ENCODE data around the gene RNF32. TPM values are rescaled to one million over a fixed set of nuclear protein-coding genes. Genes with fewer than 3 reads are reported as not detected.

RNF32 gene
- total and polyA plus RNA-seq, 4 donors: 1.4 to 3.8 (median 2.9) TPM

DNA sequence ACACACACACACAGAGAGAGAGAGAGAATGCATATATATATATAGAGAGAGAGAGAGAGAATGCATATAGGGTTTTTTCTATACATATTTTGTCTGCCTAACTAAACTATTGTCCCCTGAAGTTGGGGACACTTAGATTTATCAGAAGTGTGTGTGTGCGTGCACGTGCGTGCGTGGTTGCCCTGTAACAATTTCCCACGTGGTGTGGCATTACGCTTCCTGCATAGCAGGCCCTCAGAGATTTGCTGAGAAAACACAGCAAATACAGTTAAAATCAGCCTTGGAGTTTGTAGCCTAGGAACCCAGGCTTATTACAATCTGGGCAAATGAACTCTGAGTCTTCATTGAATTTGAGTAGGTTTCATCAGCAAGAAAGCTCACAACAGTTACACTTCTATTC, 14.7 kb downstream of the RNF32 start:
- Histone ChIP-seq H3K9me3 (ENCODE audit: control insufficient read depth, insufficient read depth, low read length) (no peaks in the 10 kb centered on the region), H3K4me1 (ENCODE audit: control insufficient read depth, insufficient read depth, low read length) (peaks cover 4% of the 10 kb centered on the region), H3K27ac (ENCODE audit: low read depth, low read length) (no peak overlapping the region), H3K36me3 (ENCODE audit: control insufficient read depth, insufficient read depth, low read length) (no peaks in the 10 kb centered on the region), H3K4me3 (ENCODE audit: low read depth, low read length) (no peak overlapping the region), H3K27me3 (ENCODE audit: control insufficient read depth, insufficient read depth, low read length) (no peaks in the 10 kb centered on the region)
- WGBS (ENCODE audit: insufficient coverage): 87% methylated on average over 5 of the region's 6 CpGs
- no peak for DNase-seq (ENCODE audit: low read depth in 4 of 6, low spot score in 6 of 6)

- peaks cover 4% of the 10 kb centered on the region for H3K4me1 ChIP-seq (ENCODE audit: control insufficient read depth, insufficient read depth, low read length)
- H3K36me3 ChIP-seq (ENCODE audit: control insufficient read depth, insufficient read depth, low read length): no peaks in the 10 kb centered on the region
- no peaks in the 10 kb centered on the region for H3K27me3 ChIP-seq (ENCODE audit: control insufficient read depth, insufficient read depth, low read length)
- H3K27ac ChIP-seq (ENCODE audit: low read depth, low read length): no peak overlapping the region
- WGBS (ENCODE audit: insufficient coverage): no CpG with 5 or more reads among the region's 4 CpGs
- H3K4me3 ChIP-seq (ENCODE audit: low read depth, low read length): no peak overlapping the region
- no peaks in the 10 kb centered on the region for H3K9me3 ChIP-seq (ENCODE audit: control insufficient read depth, insufficient read depth, low read length)
- no peak for DNase-seq (ENCODE audit: low read depth in 4 of 6, low spot score in 6 of 6)
Observed at GRCh38 chr7:156655983-156656382, 15.4 kb downstream of the RNF32 start.

DNA sequence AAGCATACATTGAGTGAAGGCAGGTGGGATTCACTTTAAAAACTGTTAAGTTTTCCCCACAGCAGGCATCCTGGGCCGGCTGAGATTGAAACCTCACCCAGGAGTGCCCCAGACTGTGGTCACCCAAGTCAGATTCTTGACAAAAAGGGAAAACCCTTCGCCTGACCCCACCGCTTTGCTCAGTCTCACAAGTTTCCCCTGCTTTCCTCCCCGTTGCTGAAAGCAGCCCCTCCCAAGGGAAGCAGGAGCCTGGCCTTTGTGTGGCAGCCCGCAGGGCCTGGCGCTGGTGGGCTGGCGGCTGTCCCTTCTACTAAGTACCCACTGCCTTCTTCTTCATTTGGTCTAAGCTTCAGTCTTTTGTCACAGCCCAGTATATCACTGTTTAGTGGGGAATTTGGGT, 16.0 kb downstream of the RNF32 start:
- peaks cover 4% of the 10 kb centered on the region for H3K4me1 ChIP-seq (ENCODE audit: control insufficient read depth, insufficient read depth, low read length)
- no peaks in the 10 kb centered on the region for H3K36me3 ChIP-seq (ENCODE audit: control insufficient read depth, insufficient read depth, low read length)
- H3K4me3 ChIP-seq (ENCODE audit: low read depth, low read length): no peak overlapping the region
- no peak overlapping the region for H3K27ac ChIP-seq (ENCODE audit: low read depth, low read length)
- 35% methylated on average over 6 of the region's 7 CpGs for WGBS (ENCODE audit: insufficient coverage)
- DNase-seq (ENCODE audit: low read depth in 4 of 6, low spot score in 6 of 6): peak in 2 of 6 donors; percentile 4 to 5
- H3K27me3 ChIP-seq (ENCODE audit: control insufficient read depth, insufficient read depth, low read length): no peaks in the 10 kb centered on the region
- H3K9me3 ChIP-seq (ENCODE audit: control insufficient read depth, insufficient read depth, low read length): no peaks in the 10 kb centered on the region

DNA sequence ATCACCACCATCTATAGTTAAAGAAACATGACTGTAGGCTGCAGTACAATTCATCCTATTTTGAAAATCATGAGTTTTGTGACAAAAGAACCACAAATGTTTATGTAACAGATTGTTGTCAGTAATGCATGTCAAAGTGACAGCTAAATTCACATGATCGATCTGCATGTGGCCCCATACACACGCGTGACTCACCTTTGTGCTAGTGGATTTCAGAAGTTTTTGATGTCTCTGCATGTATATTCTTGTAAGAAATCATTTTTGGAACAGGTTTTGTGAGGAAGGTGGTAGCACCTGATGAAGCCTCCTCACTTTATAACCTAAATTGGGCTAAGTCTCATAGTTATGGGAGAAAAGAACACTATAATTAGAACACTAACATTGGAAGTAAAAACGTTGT, 17.1 kb downstream of the RNF32 start:
- Histone ChIP-seq H3K4me3 (ENCODE audit: low read depth, low read length) (no peak overlapping the region), H3K9me3 (ENCODE audit: control insufficient read depth, insufficient read depth, low read length) (no peaks in the 10 kb centered on the region), H3K4me1 (ENCODE audit: control insufficient read depth, insufficient read depth, low read length) (peaks cover 4% of the 10 kb centered on the region), H3K36me3 (ENCODE audit: control insufficient read depth, insufficient read depth, low read length) (no peaks in the 10 kb centered on the region), H3K27me3 (ENCODE audit: control insufficient read depth, insufficient read depth, low read length) (no peaks in the 10 kb centered on the region), H3K27ac (ENCODE audit: low read depth, low read length) (no peak overlapping the region)
- DNase-seq (ENCODE audit: low read depth in 4 of 6, low spot score in 6 of 6): no peak
- 90% methylated on average over 2 of the region's 4 CpGs for WGBS (ENCODE audit: insufficient coverage)

DNA sequence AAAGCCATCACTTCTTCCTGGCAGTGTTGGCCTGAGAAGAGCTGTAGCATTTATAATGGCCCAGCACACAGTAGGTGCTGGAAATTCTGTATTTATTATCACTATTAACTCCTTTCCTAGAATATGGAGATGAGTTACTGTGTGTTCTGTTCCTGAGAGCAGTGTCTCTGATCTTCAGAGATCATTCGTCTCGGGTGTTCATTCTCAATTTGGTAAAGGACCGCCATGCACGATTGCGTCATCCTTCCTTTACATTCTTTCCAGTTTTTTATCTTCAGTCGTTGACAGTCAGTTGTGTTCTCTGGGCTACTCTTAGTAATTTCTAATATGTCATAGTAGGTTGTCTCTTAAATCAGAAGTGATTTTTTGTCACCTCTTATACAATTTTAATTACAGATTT, 18.6 kb downstream of the RNF32 start:
- Histone ChIP-seq H3K27ac (ENCODE audit: low read depth, low read length) (no peak overlapping the region), H3K4me3 (ENCODE audit: low read depth, low read length) (no peak overlapping the region), H3K36me3 (ENCODE audit: control insufficient read depth, insufficient read depth, low read length) (no peaks in the 10 kb centered on the region), H3K27me3 (ENCODE audit: control insufficient read depth, insufficient read depth, low read length) (no peaks in the 10 kb centered on the region), H3K4me1 (ENCODE audit: control insufficient read depth, insufficient read depth, low read length) (peaks cover 4% of the 10 kb centered on the region), H3K9me3 (ENCODE audit: control insufficient read depth, insufficient read depth, low read length) (no peaks in the 10 kb centered on the region)
- no peak for DNase-seq (ENCODE audit: low read depth in 4 of 6, low spot score in 6 of 6)
- WGBS (ENCODE audit: insufficient coverage): no CpG with 5 or more reads among the region's 6 CpGs

DNA sequence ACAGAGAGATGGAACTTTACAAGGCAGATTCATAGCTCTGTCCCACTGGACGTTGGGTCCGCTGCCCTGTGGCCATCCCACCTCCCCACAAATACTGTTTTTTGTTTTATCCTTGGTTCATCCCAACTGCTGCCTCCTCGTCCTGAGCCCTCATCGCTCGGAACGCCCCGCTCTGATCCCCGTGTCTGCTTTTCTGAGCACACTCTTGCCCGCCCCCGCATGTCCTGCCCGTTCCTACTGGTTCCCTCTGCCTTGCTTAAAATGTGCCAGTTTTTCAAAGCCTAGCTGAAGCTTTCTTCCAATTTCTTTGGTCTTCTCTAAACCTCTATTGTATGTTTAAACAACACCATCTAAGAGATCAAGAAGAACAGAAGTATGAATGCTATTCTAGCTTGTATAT, 19.4 kb downstream of the RNF32 start:
- H3K4me1 ChIP-seq (ENCODE audit: control insufficient read depth, insufficient read depth, low read length): peaks cover 4% of the 10 kb centered on the region
- no peak for DNase-seq (ENCODE audit: low read depth in 4 of 6, low spot score in 6 of 6)
- H3K27ac ChIP-seq (ENCODE audit: low read depth, low read length): no peak overlapping the region
- H3K36me3 ChIP-seq (ENCODE audit: control insufficient read depth, insufficient read depth, low read length): no peaks in the 10 kb centered on the region
- H3K27me3 ChIP-seq (ENCODE audit: control insufficient read depth, insufficient read depth, low read length): no peaks in the 10 kb centered on the region
- no peaks in the 10 kb centered on the region for H3K9me3 ChIP-seq (ENCODE audit: control insufficient read depth, insufficient read depth, low read length)
- 72% methylated on average over 10 of the region's 11 CpGs for WGBS (ENCODE audit: insufficient coverage)
- H3K4me3 ChIP-seq (ENCODE audit: low read depth, low read length): no peak overlapping the region

DNA sequence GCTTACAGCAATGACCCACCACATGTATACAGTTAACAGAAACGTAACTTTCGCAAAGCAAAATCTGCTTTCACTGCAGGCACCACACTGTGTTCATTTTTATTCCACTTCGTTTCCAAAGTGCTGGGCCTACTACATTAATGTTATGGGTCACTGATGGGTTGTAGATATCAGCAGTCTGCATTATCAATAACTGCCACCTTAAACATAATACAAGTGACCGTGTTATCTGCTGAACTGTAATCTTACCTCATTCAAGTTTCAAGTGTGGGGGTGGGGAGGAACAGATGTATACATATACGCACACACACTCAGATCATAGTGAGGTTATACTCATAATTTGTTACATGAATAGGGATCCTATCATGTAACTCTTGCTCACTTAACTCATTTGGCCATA, 21.1 kb downstream of the RNF32 start:
- no peak for DNase-seq (ENCODE audit: low read depth in 4 of 6, low spot score in 6 of 6)
- WGBS (ENCODE audit: insufficient coverage): no CpG with 5 or more reads among the region's 5 CpGs
- H3K4me1 ChIP-seq (ENCODE audit: control insufficient read depth, insufficient read depth, low read length): peaks cover 2% of the 10 kb centered on the region
- H3K4me3 ChIP-seq (ENCODE audit: low read depth, low read length): no peak overlapping the region
- H3K36me3 ChIP-seq (ENCODE audit: control insufficient read depth, insufficient read depth, low read length): no peaks in the 10 kb centered on the region
- no peak overlapping the region for H3K27ac ChIP-seq (ENCODE audit: low read depth, low read length)
- no peaks in the 10 kb centered on the region for H3K27me3 ChIP-seq (ENCODE audit: control insufficient read depth, insufficient read depth, low read length)
- no peaks in the 10 kb centered on the region for H3K9me3 ChIP-seq (ENCODE audit: control insufficient read depth, insufficient read depth, low read length)

DNA sequence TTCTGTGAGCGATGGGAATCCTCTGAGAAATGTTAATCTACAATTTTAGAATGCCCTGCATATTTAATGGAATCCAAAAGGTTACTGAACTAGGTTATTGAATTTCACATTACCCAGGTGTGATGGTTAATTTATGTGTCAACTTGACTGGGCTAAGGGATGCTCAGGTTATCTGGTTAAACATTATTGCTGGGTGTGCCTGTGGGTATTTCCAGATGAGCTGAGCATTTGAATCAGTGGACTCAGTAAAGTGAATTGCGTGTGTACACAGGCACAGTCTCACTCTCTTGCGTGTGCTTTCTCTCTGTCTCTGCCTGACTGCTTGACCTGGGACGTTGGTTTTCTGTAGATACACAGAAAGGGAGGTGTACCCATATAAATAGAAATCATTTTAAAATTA, 21.7 kb downstream of the RNF32 start:
- no peaks in the 10 kb centered on the region for H3K36me3 ChIP-seq (ENCODE audit: control insufficient read depth, insufficient read depth, low read length)
- 90% methylated on average over 2 of the region's 4 CpGs for WGBS (ENCODE audit: insufficient coverage)
- no peak overlapping the region for H3K4me3 ChIP-seq (ENCODE audit: low read depth, low read length)
- no peaks in the 10 kb centered on the region for H3K27me3 ChIP-seq (ENCODE audit: control insufficient read depth, insufficient read depth, low read length)
- H3K4me1 ChIP-seq (ENCODE audit: control insufficient read depth, insufficient read depth, low read length): no peaks in the 10 kb centered on the region
- DNase-seq (ENCODE audit: low read depth in 4 of 6, low spot score in 6 of 6): no peak
- H3K9me3 ChIP-seq (ENCODE audit: control insufficient read depth, insufficient read depth, low read length): no peaks in the 10 kb centered on the region
- no peak overlapping the region for H3K27ac ChIP-seq (ENCODE audit: low read depth, low read length)

- H3K4me3 ChIP-seq (ENCODE audit: low read depth, low read length): no peak overlapping the region
- H3K4me1 ChIP-seq (ENCODE audit: control insufficient read depth, insufficient read depth, low read length): no peaks in the 10 kb centered on the region
- DNase-seq (ENCODE audit: low read depth in 4 of 6, low spot score in 6 of 6): no peak
- no CpG with 5 or more reads among the region's 4 CpGs for WGBS (ENCODE audit: insufficient coverage)
- no peaks in the 10 kb centered on the region for H3K9me3 ChIP-seq (ENCODE audit: control insufficient read depth, insufficient read depth, low read length)
- H3K27me3 ChIP-seq (ENCODE audit: control insufficient read depth, insufficient read depth, low read length): no peaks in the 10 kb centered on the region
- H3K27ac ChIP-seq (ENCODE audit: low read depth, low read length): no peak overlapping the region
- H3K36me3 ChIP-seq (ENCODE audit: control insufficient read depth, insufficient read depth, low read length): peaks cover 14% of the 10 kb centered on the region
Observed at GRCh38 chr7:156665101-156665500, 24.5 kb downstream of the RNF32 start.

DNA sequence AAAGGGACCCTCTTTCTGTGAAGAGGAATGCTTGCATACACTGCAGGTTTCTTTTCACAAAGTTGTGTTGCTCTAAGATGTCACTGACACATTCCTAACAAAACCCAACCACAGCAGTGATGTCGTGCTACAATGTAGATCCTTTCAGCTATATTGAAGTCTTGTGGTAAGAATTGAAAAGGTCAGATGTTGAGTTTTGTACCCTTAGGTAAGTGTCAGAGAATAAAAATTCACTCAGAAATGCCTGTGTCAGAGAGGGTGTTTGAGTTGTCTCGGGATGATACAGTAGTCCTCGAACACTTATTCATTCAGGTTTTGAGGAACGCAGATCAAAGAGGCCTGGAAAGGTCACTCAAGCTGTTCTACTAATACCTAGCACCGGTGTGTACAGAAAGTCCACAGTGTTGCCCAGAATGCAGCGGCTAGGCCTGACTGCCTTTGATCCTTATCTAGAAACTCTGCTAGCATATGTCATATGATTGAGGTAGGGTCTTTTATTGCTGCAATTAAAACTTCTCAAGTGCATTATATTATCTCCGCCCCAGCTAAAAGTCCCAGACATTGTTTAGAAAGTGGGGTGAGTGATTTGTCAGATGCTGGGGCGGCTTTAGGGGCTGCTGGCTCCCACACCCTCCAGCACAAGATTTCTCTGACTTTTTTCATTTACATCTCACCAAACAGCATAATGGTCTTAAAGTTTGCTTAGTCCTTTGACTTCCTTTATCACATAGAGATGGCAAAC, 26.0 kb downstream of the RNF32 start:
- Histone ChIP-seq H3K4me3 (ENCODE audit: low read depth, low read length) (no peak overlapping the region), H3K27ac (ENCODE audit: low read depth, low read length) (no peak overlapping the region), H3K36me3 (ENCODE audit: control insufficient read depth, insufficient read depth, low read length) (peaks cover 14% of the 10 kb centered on the region), H3K4me1 (ENCODE audit: control insufficient read depth, insufficient read depth, low read length) (no peaks in the 10 kb centered on the region), H3K27me3 (ENCODE audit: control insufficient read depth, insufficient read depth, low read length) (no peaks in the 10 kb centered on the region), H3K9me3 (ENCODE audit: control insufficient read depth, insufficient read depth, low read length) (no peaks in the 10 kb centered on the region)
- no peak for DNase-seq (ENCODE audit: low read depth in 4 of 6, low spot score in 6 of 6)
- 77% methylated on average over 3 of the region's 8 CpGs for WGBS (ENCODE audit: insufficient coverage)

Data from spinal cord (tissue), 10 donors.